Fibroblast of skin of abdomen (primary cell): ENCODE measurements around the gene C9orf72.

ENCODE experiments used
- DNase-seq: peaks from one replicate; pipeline ENCODE4 v3.0.0-alpha.2; 2013

Gene C9orf72

GRCh38 chr9:27537756-27538155 is 35.5 kb downstream of the C9orf72 start:
- no peak for DNase-seq

- DNase-seq, result no peak
Measured at GRCh38 chr9:27537027-27537435, 36.2 kb downstream of the C9orf72 start.

- no peak for DNase-seq
Measured at GRCh38 chr9:27536168-27536567, 37.1 kb downstream of the C9orf72 start.

- DNase-seq, result no peak
Measured at GRCh38 chr9:27535701-27536118, 37.6 kb downstream of the C9orf72 start.

- no peak for DNase-seq
Measured at GRCh38 chr9:27534658-27535209, 38.5 kb downstream of the C9orf72 start.

- no peak for DNase-seq
Measured at GRCh38 chr9:27534131-27534530, 39.1 kb downstream of the C9orf72 start.

- no peak for DNase-seq
Measured at GRCh38 chr9:27533311-27533710, 40.0 kb downstream of the C9orf72 start.

- no peak for DNase-seq
Measured at GRCh38 chr9:27532046-27532445, 41.2 kb downstream of the C9orf72 start.

GRCh38 chr9:27530915-27531755 is 42.1 kb downstream of the C9orf72 start:
- no peak for DNase-seq

- DNase-seq, result peak; percentile 68
Measured at GRCh38 chr9:27529316-27530278, 43.7 kb downstream of the C9orf72 start, which contains the start of gene MOB3B. Gene MOB3B, minus strand, starts transcription at chr9:27529814. Its CDS starts 74,264 bp downstream, at chr9:27455550.

- no peak for DNase-seq
Measured at GRCh38 chr9:27528886-27529315, 44.4 kb downstream of the C9orf72 start.

GRCh38 chr9:27528076-27528885 is 45.0 kb downstream of the C9orf72 start:
- DNase-seq, result peak; percentile 47

- no peak for DNase-seq
Measured at GRCh38 chr9:27527702-27528075, 45.6 kb downstream of the C9orf72 start.

GRCh38 chr9:27524236-27524635 is 49.0 kb downstream of the C9orf72 start, which contains the start of gene IFNK:
Gene IFNK, plus strand, starts transcription at chr9:27524290. Its CDS starts 47 bp downstream, at chr9:27524337.
- no peak for DNase-seq

GRCh38 chr9:27523141-27523540 is 50.1 kb downstream of the C9orf72 start:
- no peak for DNase-seq

- no peak for DNase-seq
Measured at GRCh38 chr9:27520986-27521385, 52.3 kb downstream of the C9orf72 start.

GRCh38 chr9:27519466-27520465 is 53.5 kb downstream of the C9orf72 start:
- DNase-seq, result peak; percentile 69

GRCh38 chr9:27518809-27519208 is 54.5 kb downstream of the C9orf72 start:
- DNase-seq, result no peak

- no peak for DNase-seq
Measured at GRCh38 chr9:27518006-27518405, 55.3 kb downstream of the C9orf72 start.

GRCh38 chr9:27514551-27514950 is 58.7 kb downstream of the C9orf72 start:
- DNase-seq, result no peak

- DNase-seq, result no peak
Measured at GRCh38 chr9:27511771-27512170, 61.5 kb downstream of the C9orf72 start.
